Progenitor cell of endocrine pancreas (in vitro differentiated cells): Measurements from ENCODE around the gene SMCO2. TPM values are rescaled to one million over a fixed set of nuclear protein-coding genes. Genes with fewer than 3 reads are reported as not detected.

Experiments used
- DNase-seq: peaks from one replicate; pipeline ENCODE4 v3.0.0; 2021; ENCODE audit warnings: low spot score; ENCODE audit not compliant: unreplicated experiment
- H3K27ac Mint-ChIP-seq: 2 replicates; pipeline ENCODE4 v1.8.0; 2021; ENCODE audit warnings: mild to moderate bottlenecking, moderate library complexity, mixed read lengths
- H3K27me3 Mint-ChIP-seq: 2 replicates; pipeline ENCODE4 v1.8.0; 2021; ENCODE audit warnings: mixed read lengths
- H3K36me3 Mint-ChIP-seq: 2 replicates; pipeline ENCODE4 v1.8.0; 2022; ENCODE audit warnings: mixed read lengths; ENCODE audit not compliant: insufficient read depth
- H3K4me1 Mint-ChIP-seq: 2 replicates; pipeline ENCODE4 v1.8.0; 2021; ENCODE audit warnings: low read depth, mixed read lengths
- H3K4me3 Mint-ChIP-seq: 2 replicates; pipeline ENCODE4 v1.8.0; 2021; ENCODE audit warnings: low read depth, mild to moderate bottlenecking, moderate library complexity, mixed read lengths
- H3K9me3 Mint-ChIP-seq: 2 replicates; pipeline ENCODE4 v1.8.0; 2021; ENCODE audit warnings: low read depth, mixed read lengths
- CTCF ChIP-seq: fragments of 200-600 bp; sonication (generic); IDR thresholded peaks from one replicate; pipeline ENCODE4 v1.5.0; 2021; ENCODE audit warnings: antibody characterized with exemption, mild to moderate bottlenecking; ENCODE audit not compliant: unreplicated experiment
- long read RNA-seq: library from polyadenylated mRNA; unstranded; transcript quantifications from one replicate; pipeline ENCODE4 v2.0.0, GENCODE V29; 2020
- total RNA-seq: library from RNA; stranded (reverse); gene quantifications from 2 replicates; pipeline ENCODE4 v1.2.1, GENCODE V29; 2021

Gene SMCO2
- total RNA-seq, result 1.4 and 1.6 TPM in 2 replicates
- long read RNA-seq, result 0 reads

GRCh38 chr12:27446436-27446835 is at the start of gene SMCO2:
SMCO2 (plus strand) TSS chr12:27446736; CDS start chr12:27470632, 23,896 bp downstream.
- peaks cover 9% of the 10 kb centered on the region for H3K4me1 Mint-ChIP-seq
- TF ChIP-seq CTCF, result no peak
- no peaks in the 10 kb centered on the region for H3K36me3 Mint-ChIP-seq
- no peaks in the 10 kb centered on the region for H3K27me3 Mint-ChIP-seq
- no peak within 1 kb of the TSS for H3K27ac Mint-ChIP-seq
- H3K4me3 Mint-ChIP-seq, result no peak within 1 kb of the TSS
- peaks cover 6% of the 10 kb centered on the region for H3K9me3 Mint-ChIP-seq
- no peak for DNase-seq

GRCh38 chr12:27398466-27398865 is 48.1 kb upstream of the SMCO2 start:
- H3K27ac Mint-ChIP-seq, result no peak overlapping the region
- TF ChIP-seq CTCF, result no peak

GRCh38 chr12:27399074-27399473 is 47.5 kb upstream of the SMCO2 start:
- Mint-ChIP-seq H3K9me3 (peaks cover 5% of the 10 kb centered on the region), H3K4me3 (no peak overlapping the region), H3K27ac (peak overlapping the region; percentile 14), H3K36me3 (peaks cover 20% of the 10 kb centered on the region), H3K4me1 (peaks cover 7% of the 10 kb centered on the region), H3K27me3 (no peaks in the 10 kb centered on the region)
- TF ChIP-seq CTCF, result no peak
- no peak for DNase-seq

More at GRCh38 chr12:27398466-27398865, 48.1 kb upstream of the SMCO2 start:
- no peak for DNase-seq
- H3K27me3 Mint-ChIP-seq, result no peaks in the 10 kb centered on the region
- no peak overlapping the region for H3K4me3 Mint-ChIP-seq
- H3K4me1 Mint-ChIP-seq, result peaks cover 7% of the 10 kb centered on the region
- peaks cover 16% of the 10 kb centered on the region for H3K36me3 Mint-ChIP-seq
- peaks cover 5% of the 10 kb centered on the region for H3K9me3 Mint-ChIP-seq

GRCh38 chr12:27400856-27401354 is 45.6 kb upstream of the SMCO2 start:
- TF ChIP-seq CTCF, result no peak
- Mint-ChIP-seq H3K4me3 (no peak overlapping the region), H3K36me3 (peaks cover 36% of the 10 kb centered on the region), H3K27ac (no peak overlapping the region), H3K27me3 (no peaks in the 10 kb centered on the region), H3K9me3 (peaks cover 18% of the 10 kb centered on the region), H3K4me1 (peaks cover 7% of the 10 kb centered on the region)
- DNase-seq, result no peak

- Mint-ChIP-seq H3K4me1 (no peaks in the 10 kb centered on the region), H3K27ac (no peak overlapping the region), H3K27me3 (no peaks in the 10 kb centered on the region), H3K36me3 (peaks cover 14% of the 10 kb centered on the region), H3K9me3 (peaks cover 12% of the 10 kb centered on the region), H3K4me3 (no peak overlapping the region)
- no peak for TF ChIP-seq CTCF
- no peak for DNase-seq
These were observed 34.5 kb upstream of the SMCO2 start for GRCh38 chr12:27412047-27412446.
